Right hindlimb (tissue), 1 donor: ENCODE results near the gene PTGDR2.

Experiments used
- DNase-seq: peaks from one replicate; pipeline ENCODE4 v3.0.0-alpha.2; 2018

PTGDR2 gene

GRCh38 chr11:60874421-60875365, 18.9 kb upstream of the PTGDR2 start:
- DNase-seq = no peak

- no peak for DNase-seq
Measured at GRCh38 chr11:60873533-60873932, 17.8 kb upstream of the PTGDR2 start.

GRCh38 chr11:60872961-60873524, 17.3 kb upstream of the PTGDR2 start:
- DNase-seq = no peak

- peak; percentile 76 for DNase-seq
Measured at GRCh38 chr11:60872124-60872960, 16.6 kb upstream of the PTGDR2 start.

GRCh38 chr11:60871378-60872061, 15.8 kb upstream of the PTGDR2 start:
- no peak for DNase-seq

- no peak for DNase-seq
Measured at GRCh38 chr11:60870733-60871377, 15.1 kb upstream of the PTGDR2 start.

- no peak for DNase-seq
Measured at GRCh38 chr11:60870276-60870675, 14.5 kb upstream of the PTGDR2 start.

- DNase-seq = no peak
Measured at GRCh38 chr11:60869451-60869825, 13.7 kb upstream of the PTGDR2 start.

- no peak for DNase-seq
Measured at GRCh38 chr11:60868682-60869450, 13.1 kb upstream of the PTGDR2 start.

- DNase-seq = no peak
Measured at GRCh38 chr11:60867871-60868681, 12.3 kb upstream of the PTGDR2 start.

- no peak for DNase-seq
Measured at GRCh38 chr11:60866911-60867870, 11.4 kb upstream of the PTGDR2 start, which contains the start of gene ZP1. Gene ZP1, plus strand, starts transcription at chr11:60867542. Its CDS starts 20 bp downstream, at chr11:60867562.

GRCh38 chr11:60864856-60865513, 9.2 kb upstream of the PTGDR2 start:
- no peak for DNase-seq

- DNase-seq = no peak
Measured at GRCh38 chr11:60863550-60864521, 8.1 kb upstream of the PTGDR2 start.

GRCh38 chr11:60862171-60862570, 6.4 kb upstream of the PTGDR2 start:
- DNase-seq = no peak

- DNase-seq = peak; percentile 57
Measured at GRCh38 chr11:60860943-60861342, 5.2 kb upstream of the PTGDR2 start.

- DNase-seq = no peak
Measured at GRCh38 chr11:60859616-60860250, 4.0 kb upstream of the PTGDR2 start.
